IMR-90 (cell line): ENCODE measurements around the gene KRT34.

Source experiments
- MXI1 ChIP-seq: IDR thresholded peaks from 2 replicates; pipeline ENCODE4 v1.6.1; 2012; ENCODE audit warnings: low read depth, mild to moderate bottlenecking, low read length, moderate library complexity, borderline replicate concordance
- RFX5 ChIP-seq: IDR thresholded peaks from 2 replicates; pipeline ENCODE4 v1.8.0; 2012; ENCODE audit warnings: low read depth, mild to moderate bottlenecking, low read length, moderate library complexity
- SMC3 ChIP-seq: fragments of 150-350 bp; IDR thresholded peaks from 2 replicates; pipeline ENCODE4 v1.6.1; 2016; ENCODE audit warnings: low read depth, mild to moderate bottlenecking, antibody characterized with exemption, low read length, moderate library complexity
- TF ChIP-seq, protein P1 (sequence below): conservative IDR thresholded peaks from 2 replicates; pipeline ENCODE4 v1.5.1; 2012; ENCODE audit warnings: mild to moderate bottlenecking, low read depth, low read length, improper control_type of control experiment

DNA sequence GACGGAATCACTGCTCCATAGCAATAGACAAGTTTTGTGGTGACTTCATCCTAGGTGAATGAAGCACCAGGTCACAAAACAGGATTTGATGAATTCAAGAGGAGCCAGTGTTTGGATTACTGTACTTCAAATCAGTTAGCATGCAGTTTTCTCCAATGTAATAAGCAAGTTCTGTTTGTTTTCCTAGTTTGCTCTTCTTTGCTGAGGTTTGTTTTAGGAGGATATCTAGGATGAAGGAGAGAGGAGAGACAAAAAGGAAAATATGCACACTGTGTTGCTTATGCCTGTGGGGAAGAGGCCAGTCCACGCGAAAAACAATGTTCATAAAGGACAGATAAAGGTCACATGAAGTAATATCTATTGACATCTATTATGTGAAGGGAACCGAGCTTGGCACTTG, 33.3 kb upstream of the KRT34 start:
- TF ChIP-seq MXI1 (no peak), RFX5 (no peak), SMC3 (no peak)
- TF ChIP-seq, protein P1, sequence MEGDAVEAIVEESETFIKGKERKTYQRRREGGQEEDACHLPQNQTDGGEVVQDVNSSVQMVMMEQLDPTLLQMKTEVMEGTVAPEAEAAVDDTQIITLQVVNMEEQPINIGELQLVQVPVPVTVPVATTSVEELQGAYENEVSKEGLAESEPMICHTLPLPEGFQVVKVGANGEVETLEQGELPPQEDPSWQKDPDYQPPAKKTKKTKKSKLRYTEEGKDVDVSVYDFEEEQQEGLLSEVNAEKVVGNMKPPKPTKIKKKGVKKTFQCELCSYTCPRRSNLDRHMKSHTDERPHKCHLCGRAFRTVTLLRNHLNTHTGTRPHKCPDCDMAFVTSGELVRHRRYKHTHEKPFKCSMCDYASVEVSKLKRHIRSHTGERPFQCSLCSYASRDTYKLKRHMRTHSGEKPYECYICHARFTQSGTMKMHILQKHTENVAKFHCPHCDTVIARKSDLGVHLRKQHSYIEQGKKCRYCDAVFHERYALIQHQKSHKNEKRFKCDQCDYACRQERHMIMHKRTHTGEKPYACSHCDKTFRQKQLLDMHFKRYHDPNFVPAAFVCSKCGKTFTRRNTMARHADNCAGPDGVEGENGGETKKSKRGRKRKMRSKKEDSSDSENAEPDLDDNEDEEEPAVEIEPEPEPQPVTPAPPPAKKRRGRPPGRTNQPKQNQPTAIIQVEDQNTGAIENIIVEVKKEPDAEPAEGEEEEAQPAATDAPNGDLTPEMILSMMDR, result no peak
